ENCODE results near the gene MYO3A.

GRCh38 chr10:26025523-26025922 is 91.5 kb downstream of the MYO3A start:
- TF ChIP-seq EP300 (IDR thresholded peaks at IDR 0.05) = no peak
- no peak for TF ChIP-seq POLR2A (IDR thresholded peaks at IDR 0.05)

Measured in tibial nerve (tissue), 3 donors.